GM23338 (cell line): ENCODE data around the gene KHK. TPM values are rescaled to one million over a fixed set of nuclear protein-coding genes. Genes with fewer than 3 reads are reported as not detected.

Source experiments
- CREB1 ChIP-seq: fragments of 250-450 bp; sonication (Bioruptor Pico); IDR thresholded peaks from 2 replicates; pipeline ENCODE4 v1.5.0; 2020; ENCODE audit warnings: low read depth, mild to moderate bottlenecking, moderate library complexity
- EZH2 ChIP-seq: fragments of 200-600 bp; sonication (generic); IDR thresholded peaks from one replicate; pipeline ENCODE4 v1.8.0; 2017; ENCODE audit warnings: antibody characterized with exemption, mild to moderate bottlenecking, low read depth; ENCODE audit not compliant: unreplicated experiment
- NANOG ChIP-seq: IDR thresholded peaks from 2 replicates; pipeline ENCODE4 v1.6.1; 2016; ENCODE audit warnings: antibody characterized with exemption, borderline replicate concordance
- STAT1 ChIP-seq: IDR thresholded peaks from one replicate; pipeline ENCODE4 v1.6.1; 2016; ENCODE audit warnings: antibody characterized with exemption; ENCODE audit not compliant: unreplicated experiment
- polyA plus RNA-seq: library from polyadenylated mRNA; unstranded; fragments of >200 nt; fragmentation: Nextera tagmentation; extraction: Ambion mirVana; gene quantifications from 2 replicates; pipeline ENCODE4 v1.2.1, GENCODE V29; 2016
- total RNA-seq: library from RNA; depleted of rRNA; stranded (reverse); fragments of >200 nt; shearing (Covaris generic); gene quantifications from 2 replicates; pipeline ENCODE4 v1.2.3, GENCODE V29; 2014
- TF ChIP-seq, protein P1 (sequence below): fragments of 250-450 bp; sonication (Bioruptor Pico); IDR thresholded peaks from 2 replicates; pipeline ENCODE4 v1.5.0; 2020; ENCODE audit warnings: mild to moderate bottlenecking, moderate library complexity
- TF ChIP-seq, protein P2 (sequence below): IDR thresholded peaks from one replicate; pipeline ENCODE4 v1.6.1; 2018; ENCODE audit warnings: antibody characterized with exemption; ENCODE audit not compliant: unreplicated experiment

Gene KHK
- total and polyA plus RNA-seq, 2 experiments from 2014 or later, result 9.7 TPM

DNA sequence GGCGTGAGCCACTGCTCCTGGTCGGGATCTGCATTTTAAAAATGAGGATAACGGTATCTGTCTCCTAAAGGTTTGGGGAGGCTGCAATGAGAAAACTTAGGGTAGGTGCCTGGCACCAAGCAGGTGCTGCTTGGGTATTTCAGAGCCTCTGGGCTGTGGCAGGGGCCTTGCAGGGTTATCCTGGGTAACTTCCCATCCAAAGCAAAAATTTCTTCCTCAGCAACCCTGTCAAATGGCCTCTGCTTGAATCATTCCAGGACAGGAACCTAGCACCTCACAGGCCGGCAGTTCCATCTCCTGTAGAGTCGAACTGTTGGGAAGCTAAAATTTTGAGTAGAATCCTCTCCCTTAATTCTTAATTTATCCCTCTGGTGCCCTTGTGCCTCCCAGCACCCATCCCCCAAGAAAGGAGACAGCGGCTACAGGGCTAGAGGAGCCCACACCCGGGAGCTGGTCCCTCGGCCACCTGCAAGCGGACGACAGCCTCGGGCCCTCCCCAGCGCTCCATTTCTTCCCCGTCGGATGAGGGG lies 31.5 kb downstream of the KHK start (continued):
- TF ChIP-seq, protein P1, sequence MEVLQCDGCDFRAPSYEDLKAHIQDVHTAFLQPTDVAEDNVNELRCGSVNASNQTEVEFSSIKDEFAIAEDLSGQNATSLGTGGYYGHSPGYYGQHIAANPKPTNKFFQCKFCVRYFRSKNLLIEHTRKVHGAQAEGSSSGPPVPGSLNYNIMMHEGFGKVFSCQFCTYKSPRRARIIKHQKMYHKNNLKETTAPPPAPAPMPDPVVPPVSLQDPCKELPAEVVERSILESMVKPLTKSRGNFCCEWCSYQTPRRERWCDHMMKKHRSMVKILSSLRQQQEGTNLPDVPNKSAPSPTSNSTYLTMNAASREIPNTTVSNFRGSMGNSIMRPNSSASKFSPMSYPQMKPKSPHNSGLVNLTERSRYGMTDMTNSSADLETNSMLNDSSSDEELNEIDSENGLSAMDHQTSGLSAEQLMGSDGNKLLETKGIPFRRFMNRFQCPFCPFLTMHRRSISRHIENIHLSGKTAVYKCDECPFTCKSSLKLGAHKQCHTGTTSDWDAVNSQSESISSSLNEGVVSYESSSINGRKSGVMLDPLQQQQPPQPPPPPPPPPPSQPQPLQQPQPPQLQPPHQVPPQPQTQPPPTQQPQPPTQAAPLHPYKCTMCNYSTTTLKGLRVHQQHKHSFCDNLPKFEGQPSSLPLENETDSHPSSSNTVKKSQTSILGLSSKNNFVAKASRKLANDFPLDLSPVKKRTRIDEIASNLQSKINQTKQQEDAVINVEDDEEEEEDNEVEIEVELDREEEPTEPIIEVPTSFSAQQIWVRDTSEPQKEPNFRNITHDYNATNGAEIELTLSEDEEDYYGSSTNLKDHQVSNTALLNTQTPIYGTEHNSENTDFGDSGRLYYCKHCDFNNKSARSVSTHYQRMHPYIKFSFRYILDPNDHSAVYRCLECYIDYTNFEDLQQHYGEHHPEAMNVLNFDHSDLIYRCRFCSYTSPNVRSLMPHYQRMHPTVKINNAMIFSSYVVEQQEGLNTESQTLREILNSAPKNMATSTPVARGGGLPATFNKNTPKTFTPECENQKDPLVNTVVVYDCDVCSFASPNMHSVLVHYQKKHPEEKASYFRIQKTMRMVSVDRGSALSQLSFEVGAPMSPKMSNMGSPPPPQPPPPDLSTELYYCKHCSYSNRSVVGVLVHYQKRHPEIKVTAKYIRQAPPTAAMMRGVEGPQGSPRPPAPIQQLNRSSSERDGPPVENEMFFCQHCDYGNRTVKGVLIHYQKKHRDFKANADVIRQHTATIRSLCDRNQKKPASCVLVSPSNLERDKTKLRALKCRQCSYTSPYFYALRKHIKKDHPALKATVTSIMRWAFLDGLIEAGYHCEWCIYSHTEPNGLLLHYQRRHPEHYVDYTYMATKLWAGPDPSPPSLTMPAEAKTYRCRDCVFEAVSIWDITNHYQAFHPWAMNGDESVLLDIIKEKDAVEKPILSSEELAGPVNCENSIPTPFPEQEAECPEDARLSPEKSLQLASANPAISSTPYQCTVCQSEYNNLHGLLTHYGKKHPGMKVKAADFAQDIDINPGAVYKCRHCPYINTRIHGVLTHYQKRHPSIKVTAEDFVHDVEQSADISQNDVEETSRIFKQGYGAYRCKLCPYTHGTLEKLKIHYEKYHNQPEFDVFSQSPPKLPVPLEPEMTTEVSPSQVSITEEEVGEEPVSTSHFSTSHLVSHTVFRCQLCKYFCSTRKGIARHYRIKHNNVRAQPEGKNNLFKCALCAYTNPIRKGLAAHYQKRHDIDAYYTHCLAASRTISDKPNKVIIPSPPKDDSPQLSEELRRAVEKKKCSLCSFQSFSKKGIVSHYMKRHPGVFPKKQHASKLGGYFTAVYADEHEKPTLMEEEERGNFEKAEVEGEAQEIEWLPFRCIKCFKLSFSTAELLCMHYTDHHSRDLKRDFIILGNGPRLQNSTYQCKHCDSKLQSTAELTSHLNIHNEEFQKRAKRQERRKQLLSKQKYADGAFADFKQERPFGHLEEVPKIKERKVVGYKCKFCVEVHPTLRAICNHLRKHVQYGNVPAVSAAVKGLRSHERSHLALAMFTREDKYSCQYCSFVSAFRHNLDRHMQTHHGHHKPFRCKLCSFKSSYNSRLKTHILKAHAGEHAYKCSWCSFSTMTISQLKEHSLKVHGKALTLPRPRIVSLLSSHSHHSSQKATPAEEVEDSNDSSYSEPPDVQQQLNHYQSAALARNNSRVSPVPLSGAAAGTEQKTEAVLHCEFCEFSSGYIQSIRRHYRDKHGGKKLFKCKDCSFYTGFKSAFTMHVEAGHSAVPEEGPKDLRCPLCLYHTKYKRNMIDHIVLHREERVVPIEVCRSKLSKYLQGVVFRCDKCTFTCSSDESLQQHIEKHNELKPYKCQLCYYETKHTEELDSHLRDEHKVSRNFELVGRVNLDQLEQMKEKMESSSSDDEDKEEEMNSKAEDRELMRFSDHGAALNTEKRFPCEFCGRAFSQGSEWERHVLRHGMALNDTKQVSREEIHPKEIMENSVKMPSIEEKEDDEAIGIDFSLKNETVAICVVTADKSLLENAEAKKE (CRISPR knock-in tag), result no peak
- TF ChIP-seq, protein P2, sequence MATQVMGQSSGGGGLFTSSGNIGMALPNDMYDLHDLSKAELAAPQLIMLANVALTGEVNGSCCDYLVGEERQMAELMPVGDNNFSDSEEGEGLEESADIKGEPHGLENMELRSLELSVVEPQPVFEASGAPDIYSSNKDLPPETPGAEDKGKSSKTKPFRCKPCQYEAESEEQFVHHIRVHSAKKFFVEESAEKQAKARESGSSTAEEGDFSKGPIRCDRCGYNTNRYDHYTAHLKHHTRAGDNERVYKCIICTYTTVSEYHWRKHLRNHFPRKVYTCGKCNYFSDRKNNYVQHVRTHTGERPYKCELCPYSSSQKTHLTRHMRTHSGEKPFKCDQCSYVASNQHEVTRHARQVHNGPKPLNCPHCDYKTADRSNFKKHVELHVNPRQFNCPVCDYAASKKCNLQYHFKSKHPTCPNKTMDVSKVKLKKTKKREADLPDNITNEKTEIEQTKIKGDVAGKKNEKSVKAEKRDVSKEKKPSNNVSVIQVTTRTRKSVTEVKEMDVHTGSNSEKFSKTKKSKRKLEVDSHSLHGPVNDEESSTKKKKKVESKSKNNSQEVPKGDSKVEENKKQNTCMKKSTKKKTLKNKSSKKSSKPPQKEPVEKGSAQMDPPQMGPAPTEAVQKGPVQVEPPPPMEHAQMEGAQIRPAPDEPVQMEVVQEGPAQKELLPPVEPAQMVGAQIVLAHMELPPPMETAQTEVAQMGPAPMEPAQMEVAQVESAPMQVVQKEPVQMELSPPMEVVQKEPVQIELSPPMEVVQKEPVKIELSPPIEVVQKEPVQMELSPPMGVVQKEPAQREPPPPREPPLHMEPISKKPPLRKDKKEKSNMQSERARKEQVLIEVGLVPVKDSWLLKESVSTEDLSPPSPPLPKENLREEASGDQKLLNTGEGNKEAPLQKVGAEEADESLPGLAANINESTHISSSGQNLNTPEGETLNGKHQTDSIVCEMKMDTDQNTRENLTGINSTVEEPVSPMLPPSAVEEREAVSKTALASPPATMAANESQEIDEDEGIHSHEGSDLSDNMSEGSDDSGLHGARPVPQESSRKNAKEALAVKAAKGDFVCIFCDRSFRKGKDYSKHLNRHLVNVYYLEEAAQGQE, result no peak
- no peak for TF ChIP-seq EZH2
- no peak for TF ChIP-seq CREB1 (CRISPR knock-in tag)
- TF ChIP-seq NANOG, result no peak
- no peak for TF ChIP-seq STAT1
